Neural cell (in vitro differentiated cells): ENCODE data around the gene METAP2. TPM values are rescaled to one million over a fixed set of nuclear protein-coding genes. Genes with fewer than 3 reads are reported as not detected.
A peak's percentile ranks its signal among the peaks of the same experiment; 100 is the strongest.

ENCODE experiments used
- H2AFZ ChIP-seq: fragments of 200-600, 300-800 bp; sonication (generic), shearing (Covaris generic); 2 replicates; pipeline ENCODE4 v1.6.0; 2014; ENCODE audit warnings: low read depth, mild to moderate bottlenecking, antibody characterized with exemption, low read length, moderate library complexity
- H3F3A ChIP-seq: fragments of 200-600 bp; shearing (Covaris generic); 2 replicates; pipeline ENCODE4 v1.6.1; 2016; ENCODE audit warnings: mild to moderate bottlenecking, moderate library complexity, mixed read lengths, antibody characterized with exemption, low read length; ENCODE audit not compliant: insufficient read depth, poor library complexity, severe bottlenecking
- H3K27ac ChIP-seq: fragments of 200-600, 300-800 bp; sonication (generic), shearing (Covaris generic); 2 replicates; pipeline ENCODE4 v1.5.1; 2014; ENCODE audit warnings: mild to moderate bottlenecking, low read length, moderate library complexity
- H3K27me3 ChIP-seq: fragments of 300-800, 200-600 bp; sonication (generic), shearing (Covaris generic); 2 replicates; pipeline ENCODE4 v1.6.0; 2014; ENCODE audit warnings: mild to moderate bottlenecking, low read depth, low read length, moderate library complexity; ENCODE audit not compliant: insufficient read depth
- H3K36me3 ChIP-seq: fragments of 300-800, 200-600 bp; sonication (generic), shearing (Covaris generic); 2 replicates; pipeline ENCODE4 v1.5.1; 2014; ENCODE audit warnings: mild to moderate bottlenecking, antibody characterized with exemption, low read length, moderate library complexity; ENCODE audit not compliant: insufficient read depth
- H3K4me2 ChIP-seq: fragments of 300-800, 200-600 bp; sonication (generic), shearing (Covaris generic); 2 replicates; pipeline ENCODE4 v1.6.0; 2014; ENCODE audit warnings: mild to moderate bottlenecking, low read length
- H3K4me3 ChIP-seq: fragments of 300-800, 200-600 bp; sonication (generic), shearing (Covaris generic); 2 replicates; pipeline ENCODE4 v1.5.1; 2014; ENCODE audit warnings: mild to moderate bottlenecking, low read length, moderate library complexity
- H3K79me2 ChIP-seq: fragments of 200-600 bp; shearing (Covaris generic); replicated peaks from 2 replicates; pipeline ENCODE4 v1.6.0; 2014; ENCODE audit warnings: mild to moderate bottlenecking, low read length, moderate library complexity; ENCODE audit not compliant: insufficient read depth
- H3K9ac ChIP-seq: fragments of 300-800, 200-600 bp; sonication (generic), shearing (Covaris generic); 2 replicates; pipeline ENCODE4 v1.6.1; 2016; ENCODE audit warnings: mild to moderate bottlenecking, low read length, mixed read lengths
- H3K9me2 ChIP-seq: fragments of 200-600 bp; shearing (Covaris generic); 2 replicates; pipeline ENCODE4 v1.6.1; 2016; ENCODE audit warnings: mild to moderate bottlenecking, low read length, mixed read lengths; ENCODE audit not compliant: insufficient read depth
- H3K9me3 ChIP-seq: fragments of 200-600, 300-800 bp; sonication (generic), shearing (Covaris generic); 2 replicates; pipeline ENCODE4 v1.6.1; 2016; ENCODE audit warnings: mild to moderate bottlenecking, mixed run types, low read length, moderate library complexity, mixed read lengths
- H4K20me1 ChIP-seq: fragments of 200-600 bp; shearing (Covaris generic); 2 replicates; pipeline ENCODE4 v1.6.1; 2016; ENCODE audit warnings: mild to moderate bottlenecking, mixed run types; ENCODE audit not compliant: insufficient read depth
- CTCF ChIP-seq: fragments of 450-650 bp; IDR thresholded peaks from 2 replicates; pipeline ENCODE4 v1.5.1; 2014; ENCODE audit warnings: antibody characterized with exemption, mild to moderate bottlenecking, moderate library complexity; ENCODE audit not compliant: poor library complexity, severe bottlenecking
- EP300 ChIP-seq: fragments of 450-650 bp; conservative IDR thresholded peaks from 2 replicates; pipeline ENCODE4 v1.6.1; 2014; ENCODE audit warnings: antibody characterized with exemption, mild to moderate bottlenecking, moderate library complexity; ENCODE audit not compliant: poor library complexity, severe bottlenecking
- EZH2 ChIP-seq: fragments of 200-600, 300-800 bp; shearing (Covaris generic), sonication (generic); IDR thresholded peaks from 2 replicates; pipeline ENCODE4 v1.6.1; 2014; ENCODE audit warnings: antibody characterized with exemption, low read length, borderline replicate concordance, mild to moderate bottlenecking; ENCODE audit not compliant: insufficient read depth, poor library complexity, severe bottlenecking
- MXI1 ChIP-seq: fragments of 450-650 bp; conservative IDR thresholded peaks from 2 replicates; pipeline ENCODE4 v1.6.1; 2014; ENCODE audit warnings: antibody characterized with exemption, mild to moderate bottlenecking; ENCODE audit not compliant: poor library complexity, severe bottlenecking
- POLR2AphosphoS5 ChIP-seq: IDR thresholded peaks from 2 replicates; pipeline ENCODE4 v1.6.1; 2012
- RAD21 ChIP-seq: fragments of 450-650 bp; conservative IDR thresholded peaks from 2 replicates; pipeline ENCODE4 v1.6.1; 2014; ENCODE audit warnings: antibody characterized with exemption, mild to moderate bottlenecking, moderate library complexity
- SMC3 ChIP-seq: fragments of 450-650 bp; conservative IDR thresholded peaks from 2 replicates; pipeline ENCODE4 v1.6.1; 2014; ENCODE audit warnings: antibody characterized with exemption, mild to moderate bottlenecking, moderate library complexity; ENCODE audit not compliant: poor library complexity
- TAF1 ChIP-seq: IDR thresholded peaks from 2 replicates; pipeline ENCODE4 v1.6.1; 2012; ENCODE audit warnings: low read depth
- polyA plus RNA-seq: library from polyadenylated mRNA; depleted of rRNA; stranded (reverse); fragments of >200 nt; gene quantifications from 2 replicates; pipeline ENCODE4 v1.2.3, GENCODE V29; 2014
- TF ChIP-seq, protein P1 (sequence below): IDR thresholded peaks from 2 replicates; pipeline ENCODE4 v1.6.1; 2012; ENCODE audit warnings: borderline replicate concordance

Gene METAP2
- polyA plus RNA-seq, 1 donor from 2014 or later, result 78.0 TPM

- no peak for TF ChIP-seq EP300
- no peak for TF ChIP-seq RAD21
- no peak for TF ChIP-seq SMC3
- no peak for TF ChIP-seq CTCF
- no peak for TF ChIP-seq MXI1
- no peak for TF ChIP-seq POLR2AphosphoS5
- no peak for TF ChIP-seq TAF1
- no peak for TF ChIP-seq EZH2
- TF ChIP-seq, protein P1, sequence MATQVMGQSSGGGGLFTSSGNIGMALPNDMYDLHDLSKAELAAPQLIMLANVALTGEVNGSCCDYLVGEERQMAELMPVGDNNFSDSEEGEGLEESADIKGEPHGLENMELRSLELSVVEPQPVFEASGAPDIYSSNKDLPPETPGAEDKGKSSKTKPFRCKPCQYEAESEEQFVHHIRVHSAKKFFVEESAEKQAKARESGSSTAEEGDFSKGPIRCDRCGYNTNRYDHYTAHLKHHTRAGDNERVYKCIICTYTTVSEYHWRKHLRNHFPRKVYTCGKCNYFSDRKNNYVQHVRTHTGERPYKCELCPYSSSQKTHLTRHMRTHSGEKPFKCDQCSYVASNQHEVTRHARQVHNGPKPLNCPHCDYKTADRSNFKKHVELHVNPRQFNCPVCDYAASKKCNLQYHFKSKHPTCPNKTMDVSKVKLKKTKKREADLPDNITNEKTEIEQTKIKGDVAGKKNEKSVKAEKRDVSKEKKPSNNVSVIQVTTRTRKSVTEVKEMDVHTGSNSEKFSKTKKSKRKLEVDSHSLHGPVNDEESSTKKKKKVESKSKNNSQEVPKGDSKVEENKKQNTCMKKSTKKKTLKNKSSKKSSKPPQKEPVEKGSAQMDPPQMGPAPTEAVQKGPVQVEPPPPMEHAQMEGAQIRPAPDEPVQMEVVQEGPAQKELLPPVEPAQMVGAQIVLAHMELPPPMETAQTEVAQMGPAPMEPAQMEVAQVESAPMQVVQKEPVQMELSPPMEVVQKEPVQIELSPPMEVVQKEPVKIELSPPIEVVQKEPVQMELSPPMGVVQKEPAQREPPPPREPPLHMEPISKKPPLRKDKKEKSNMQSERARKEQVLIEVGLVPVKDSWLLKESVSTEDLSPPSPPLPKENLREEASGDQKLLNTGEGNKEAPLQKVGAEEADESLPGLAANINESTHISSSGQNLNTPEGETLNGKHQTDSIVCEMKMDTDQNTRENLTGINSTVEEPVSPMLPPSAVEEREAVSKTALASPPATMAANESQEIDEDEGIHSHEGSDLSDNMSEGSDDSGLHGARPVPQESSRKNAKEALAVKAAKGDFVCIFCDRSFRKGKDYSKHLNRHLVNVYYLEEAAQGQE, result no peak
- no peak overlapping the region for H3K4me2 ChIP-seq
- no peaks in the 10 kb centered on the region for H3F3A ChIP-seq
- H3K4me3 ChIP-seq, result no peak overlapping the region
- H3K36me3 ChIP-seq, result no peaks in the 10 kb centered on the region
- no peaks in the 10 kb centered on the region for H3K9me3 ChIP-seq
- no peaks in the 10 kb centered on the region for H3K27me3 ChIP-seq
- no peaks in the 10 kb centered on the region for H4K20me1 ChIP-seq
- no peaks in the 10 kb centered on the region for H3K9me2 ChIP-seq
- H3K27ac ChIP-seq, result no peak overlapping the region
- no peak overlapping the region for H3K9ac ChIP-seq
- H2AFZ ChIP-seq, result no peak overlapping the region
- peaks cover 7% of the 10 kb centered on the region for H3K79me2 ChIP-seq
Measured at GRCh38 chr12:95470300-95470699, 3.7 kb upstream of the METAP2 start.

DNA sequence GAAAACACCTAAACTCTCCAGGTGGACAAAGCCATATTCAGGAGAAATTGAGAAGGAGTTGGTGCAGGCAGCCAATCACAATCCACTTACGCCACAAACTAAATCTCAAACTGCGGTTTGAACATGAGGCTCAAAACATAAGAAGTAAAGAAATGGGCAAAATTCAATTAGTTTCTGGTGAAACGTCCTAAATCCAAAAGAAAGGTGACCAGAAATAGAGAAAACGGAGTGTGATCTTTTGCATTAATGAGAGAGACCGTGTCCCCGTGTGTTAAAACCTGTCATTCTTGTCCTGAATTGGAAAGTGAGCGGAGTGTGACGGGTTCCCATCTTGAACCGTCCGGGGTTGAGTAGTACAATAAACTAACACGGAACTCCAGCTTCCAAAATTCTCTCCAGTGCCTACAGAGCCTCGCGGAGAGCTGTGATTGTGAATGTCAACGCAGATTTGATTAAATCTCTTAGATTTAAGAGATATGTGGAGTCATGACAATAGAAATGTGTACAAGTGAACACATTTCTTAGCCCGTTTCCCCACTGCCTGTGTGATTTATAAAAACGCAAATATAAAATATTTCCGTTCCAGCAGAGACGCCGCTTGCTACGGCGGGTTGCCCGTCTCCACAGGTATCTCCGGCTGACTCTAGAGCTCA lies 595 bp upstream of the METAP2 start:
- no peak for TF ChIP-seq TAF1
- TF ChIP-seq SMC3, result peak; percentile 57
- peak overlapping the region; percentile 86 for H3K27ac ChIP-seq
- H3K4me2 ChIP-seq, result peak overlapping the region; percentile 96
- H3K9me3 ChIP-seq, result no peaks in the 10 kb centered on the region
- no peaks in the 10 kb centered on the region for H3K9me2 ChIP-seq
- H3K79me2 ChIP-seq, result peaks cover 31% of the 10 kb centered on the region
- H3F3A ChIP-seq, result no peaks in the 10 kb centered on the region
- H2AFZ ChIP-seq, result peak overlapping the region; percentile 88
- no peaks in the 10 kb centered on the region for H4K20me1 ChIP-seq
- no peaks in the 10 kb centered on the region for H3K27me3 ChIP-seq
- H3K4me3 ChIP-seq, result peak overlapping the region; percentile 77
- no peaks in the 10 kb centered on the region for H3K36me3 ChIP-seq
- H3K9ac ChIP-seq, result peak overlapping the region; percentile 88
